ENCODE data around the gene GPLD1.
A peak's percentile ranks its signal among the peaks of the same experiment; 100 is the strongest.

The GPLD1 gene

GRCh38 chr6:24497254-24497970 lies 8.0 kb upstream of the GPLD1 start:
- TF ChIP-seq CTCF (conservative IDR thresholded peaks at IDR 0.05; ENCODE audit: low read depth, low read length) = no peak
- no peak for DNase-seq (ENCODE audit: low read depth)

GRCh38 chr6:24494821-24495795 lies 5.7 kb upstream of the GPLD1 start, which contains the start of gene ALDH5A1:
Gene ALDH5A1 (plus strand): TSS chr6:24494969. CDS start chr6:24494997, 28 bp downstream.
- H3K4me3 ChIP-seq (ENCODE audit: low read length) = peak within 1 kb of the TSS; percentile 62
- TF ChIP-seq CTCF (conservative IDR thresholded peaks at IDR 0.05; ENCODE audit: low read depth, low read length) = peak; percentile 32
- DNase-seq (ENCODE audit: low read depth) = peak; percentile 27

More at GRCh38 chr6:24497254-24497970, 8.0 kb upstream of the GPLD1 start:
- no peak overlapping the region for H3K4me3 ChIP-seq (ENCODE audit: low read length)

- H3K4me3 ChIP-seq (ENCODE audit: low read length) = peak overlapping the region; percentile 57
- TF ChIP-seq CTCF (conservative IDR thresholded peaks at IDR 0.05; ENCODE audit: low read depth, low read length) = no peak
- DNase-seq (ENCODE audit: low read depth) = no peak
These were observed 4.8 kb upstream of the GPLD1 start for GRCh38 chr6:24493945-24494820.

- DNase-seq (ENCODE audit: low read depth) = no peak
- peak; percentile 45 for TF ChIP-seq CTCF (conservative IDR thresholded peaks at IDR 0.05; ENCODE audit: low read depth, low read length)
- no peak overlapping the region for H3K4me3 ChIP-seq (ENCODE audit: low read length)
These were observed 3.1 kb upstream of the GPLD1 start for GRCh38 chr6:24492475-24492874.

GRCh38 chr6:24490948-24491347 lies 1.6 kb upstream of the GPLD1 start:
- no peak for TF ChIP-seq CTCF (conservative IDR thresholded peaks at IDR 0.05; ENCODE audit: low read depth, low read length)
- H3K4me3 ChIP-seq (ENCODE audit: low read length) = no peak overlapping the region
- DNase-seq (ENCODE audit: low read depth) = no peak

GRCh38 chr6:24489881-24490280 lies 503 bp upstream of the GPLD1 start:
- peak; percentile 19 for DNase-seq (ENCODE audit: low read depth)

More at GRCh38 chr6:24489881-24490280, 503 bp upstream of the GPLD1 start:
- no peak for TF ChIP-seq CTCF (conservative IDR thresholded peaks at IDR 0.05; ENCODE audit: low read depth, low read length)
- no peak overlapping the region for H3K4me3 ChIP-seq (ENCODE audit: low read length)
